ENCODE measurements around the gene CYP21A2.

Gene CYP21A2

DNA sequence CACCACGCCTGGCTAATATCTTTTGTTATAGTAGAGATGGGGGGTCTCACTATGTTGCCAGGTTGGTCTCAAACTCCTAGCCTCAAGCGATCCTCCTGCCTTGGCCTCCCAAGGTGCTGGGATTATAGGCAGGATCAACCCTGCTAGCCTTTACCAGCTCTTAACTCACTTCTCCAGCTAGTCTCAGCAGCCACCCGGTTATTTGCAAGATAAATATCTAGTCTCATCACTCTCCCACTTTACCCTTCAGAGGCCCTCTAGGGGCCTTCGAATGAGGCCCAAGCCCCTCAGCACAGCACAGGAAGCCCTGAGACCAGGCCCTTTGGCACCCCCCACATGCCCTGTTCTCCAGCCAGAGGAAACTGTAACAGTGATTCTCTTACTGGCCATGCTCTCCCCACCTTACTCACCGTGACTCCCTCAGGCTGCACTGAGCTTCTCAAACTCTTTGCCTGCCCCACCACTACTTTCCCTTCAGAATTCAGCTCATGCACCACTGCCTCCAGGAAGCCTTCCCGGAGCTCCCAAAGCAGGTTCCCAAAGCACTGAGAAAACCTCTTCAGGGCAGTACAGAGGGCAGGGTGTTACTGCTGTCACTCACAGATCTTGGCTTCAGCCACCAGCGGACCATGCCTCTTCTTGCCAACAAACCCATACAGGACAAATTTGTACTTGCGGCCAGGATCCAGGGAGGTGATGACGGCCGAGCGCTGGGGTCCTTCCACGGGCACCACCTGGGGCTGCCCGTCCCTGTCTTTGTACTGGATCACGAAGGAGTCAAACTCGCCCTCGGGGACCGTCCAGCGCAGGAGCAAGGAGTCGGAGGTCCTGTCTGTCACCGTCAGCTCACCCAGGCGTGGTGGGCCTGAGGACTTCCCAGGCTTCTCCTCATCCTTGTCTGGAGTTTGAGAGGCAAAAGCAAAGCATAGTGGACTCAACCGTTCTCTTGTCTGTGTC is 45.9 kb downstream of the CYP21A2 start:
- no peak for DNase-seq (ENCODE audit: low read depth in 2 of 2)

DNA sequence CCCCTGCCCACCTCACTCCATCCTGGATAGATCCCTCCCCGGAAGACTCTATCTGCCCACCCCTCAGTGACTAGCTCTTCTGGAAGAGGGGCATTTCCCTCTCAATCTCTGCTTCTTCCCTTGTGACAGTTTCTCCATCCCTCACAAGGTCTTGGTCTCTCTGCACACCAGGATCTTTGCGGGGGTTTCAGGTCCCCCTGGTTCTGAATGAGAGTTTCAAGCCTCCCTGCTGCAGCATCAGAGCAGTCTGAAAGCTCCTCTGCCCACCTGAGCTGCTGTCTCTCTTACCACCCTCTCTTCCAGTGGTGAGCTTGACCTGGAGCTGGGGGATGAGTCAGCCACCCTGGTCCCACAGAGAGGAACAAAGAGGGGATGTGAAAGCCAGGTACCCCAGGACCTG is 46.6 kb downstream of the CYP21A2 start:
- DNase-seq (ENCODE audit: low read depth in 2 of 2), result no peak

DNA sequence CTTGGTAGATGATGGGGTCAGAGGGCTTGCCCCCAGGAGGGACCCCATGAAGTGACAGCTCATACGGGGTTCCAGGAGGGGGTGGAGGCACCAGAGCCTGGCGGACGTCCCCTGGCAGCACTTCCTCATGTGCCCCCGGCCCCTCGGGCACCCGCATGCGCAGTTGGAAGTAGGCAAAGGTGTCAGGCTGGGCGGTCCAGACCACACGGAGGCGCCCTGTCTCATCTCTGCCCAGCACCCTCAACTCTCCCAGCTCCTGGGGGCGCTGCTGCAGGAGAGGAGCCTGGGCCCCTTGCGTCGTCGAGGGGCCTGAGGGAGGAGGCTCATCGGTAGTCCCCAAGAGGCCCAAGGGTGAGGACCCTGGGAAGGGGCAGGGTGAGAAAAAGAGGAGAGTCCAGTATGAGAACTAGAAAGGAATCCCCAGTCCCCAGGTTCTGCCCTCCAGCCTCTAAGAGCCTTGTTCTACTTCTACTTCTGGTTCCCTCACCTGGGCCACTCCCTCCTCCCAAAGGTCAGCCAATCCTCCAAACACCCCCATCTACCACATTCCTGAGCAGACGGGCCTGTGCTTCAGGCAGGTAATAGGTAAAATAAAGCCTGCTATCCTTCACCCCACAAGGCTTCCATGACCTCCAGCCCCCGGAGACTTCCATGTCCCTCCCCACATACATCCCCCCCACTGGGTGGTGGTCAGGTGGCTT is 47.7 kb downstream of the CYP21A2 start:
- no peak for DNase-seq (ENCODE audit: low read depth in 2 of 2)

DNA sequence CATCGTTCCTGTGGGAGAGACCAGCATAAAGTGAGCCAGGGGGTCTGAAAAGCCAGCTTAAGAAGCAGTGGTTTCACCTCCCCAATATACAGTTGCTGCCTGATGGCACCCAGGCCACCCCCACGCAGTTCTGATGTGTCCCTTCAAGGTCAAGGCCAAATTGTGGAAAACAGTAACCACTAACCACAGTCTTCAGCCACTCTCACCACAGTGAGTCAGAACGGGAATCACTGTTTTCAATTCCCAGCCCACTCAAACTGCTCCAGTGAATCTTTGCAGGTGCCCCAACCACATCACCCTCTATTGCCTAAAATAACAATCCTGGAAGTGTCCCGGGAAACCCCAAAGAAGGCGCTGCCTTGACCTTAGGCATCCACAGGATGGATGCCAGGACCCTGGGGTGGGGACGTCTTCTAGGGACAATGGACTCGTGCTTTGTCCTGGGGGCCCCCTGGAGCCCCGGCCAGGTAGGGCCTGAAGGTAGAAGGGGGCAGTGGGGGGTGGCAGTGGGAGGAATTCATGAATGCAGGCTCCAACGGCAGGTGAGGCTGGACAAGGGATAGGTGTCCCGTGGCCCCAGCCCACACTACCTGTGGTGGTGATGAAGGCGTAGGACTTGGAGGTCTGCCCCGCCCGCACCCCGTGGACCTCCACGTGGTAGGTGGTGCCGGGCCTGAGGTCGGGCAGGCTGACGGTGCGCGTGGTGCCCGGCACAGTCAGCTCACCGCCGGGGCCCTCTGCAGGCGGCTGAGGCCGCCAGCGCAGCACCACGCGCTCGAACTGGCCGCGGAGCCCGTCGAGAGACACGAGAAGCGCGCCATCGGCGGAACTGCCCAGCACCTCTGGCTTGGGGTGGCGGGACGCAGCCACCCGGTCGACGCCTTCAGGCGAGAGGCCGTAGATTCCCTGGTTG is 48.7 kb downstream of the CYP21A2 start:
- no peak for DNase-seq (ENCODE audit: low read depth in 2 of 2)

DNA sequence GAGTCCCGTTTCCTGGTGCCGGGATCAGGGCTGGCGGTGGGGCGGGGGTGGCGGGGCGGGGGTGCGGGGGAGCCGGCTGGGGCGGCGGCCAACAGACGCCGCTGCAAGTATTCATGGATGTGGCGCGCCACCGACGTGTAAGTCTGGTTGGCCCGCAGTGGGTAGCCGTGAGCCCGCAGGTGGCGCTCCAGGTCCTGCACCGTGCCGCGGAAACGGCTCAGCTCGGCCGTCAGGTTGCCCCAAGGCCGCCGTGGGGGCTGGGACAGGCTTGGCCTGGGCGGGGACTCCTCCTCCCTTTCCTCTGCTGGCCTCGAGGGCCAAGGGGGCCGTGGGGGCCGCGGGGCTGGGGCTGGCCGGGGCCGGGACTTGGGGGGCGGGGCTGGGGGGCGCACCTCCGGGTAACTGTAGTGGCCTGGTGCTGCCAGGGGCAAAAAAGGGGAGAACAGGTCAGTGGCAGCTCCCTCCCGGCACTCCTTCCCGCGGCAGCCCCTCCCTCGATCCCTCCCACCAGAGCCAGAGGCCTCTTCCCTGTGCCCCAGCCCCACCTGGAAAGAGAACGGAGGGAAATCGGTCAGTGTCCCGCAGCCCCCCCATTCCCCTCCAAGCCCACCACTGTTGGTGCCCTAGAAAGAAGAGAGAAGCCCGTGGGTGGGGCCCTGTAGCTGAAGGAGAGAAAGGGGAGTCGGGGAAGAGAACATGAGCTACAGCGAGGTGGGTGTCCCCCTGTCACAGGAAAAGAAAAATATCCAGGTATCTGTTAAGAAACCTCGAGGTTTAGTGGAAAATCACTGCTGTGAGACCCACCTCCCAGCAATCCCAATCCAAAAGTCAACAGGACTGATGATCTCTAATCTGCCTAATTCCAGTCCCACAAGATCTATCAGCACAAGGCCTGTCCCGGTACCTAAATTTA is 49.6 kb downstream of the CYP21A2 start:
- peak; percentile 31 to 39 for DNase-seq (ENCODE audit: low read depth in 2 of 2)

DNA sequence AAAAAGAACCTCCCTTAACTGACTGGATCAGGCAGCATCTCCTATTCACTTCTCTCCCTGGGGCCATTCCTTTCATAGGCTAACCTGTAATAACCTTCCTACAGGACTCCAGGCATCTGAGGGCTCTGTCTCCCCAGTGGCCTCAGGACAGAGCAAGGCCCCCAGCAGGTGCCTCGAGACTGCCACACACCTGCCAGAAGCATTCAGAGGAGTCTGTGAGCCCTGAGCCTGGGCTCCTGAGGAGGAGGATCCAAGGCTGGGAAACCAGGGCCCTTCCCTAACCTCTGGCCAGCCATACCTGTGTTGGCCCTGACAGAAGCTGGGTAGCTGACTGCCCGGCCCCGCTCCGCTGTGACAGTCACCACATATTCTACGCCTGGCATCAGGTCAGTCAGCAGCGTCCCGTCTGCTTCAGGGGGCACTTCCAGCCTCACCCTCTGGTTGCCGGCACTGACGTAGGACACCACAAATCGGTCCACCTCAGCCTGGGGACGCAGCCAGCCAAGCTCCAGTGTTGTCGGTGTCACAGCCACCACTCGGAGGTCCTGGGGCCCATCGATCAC is 50.4 kb downstream of the CYP21A2 start:
- DNase-seq (ENCODE audit: low read depth in 2 of 2), result no peak

DNA sequence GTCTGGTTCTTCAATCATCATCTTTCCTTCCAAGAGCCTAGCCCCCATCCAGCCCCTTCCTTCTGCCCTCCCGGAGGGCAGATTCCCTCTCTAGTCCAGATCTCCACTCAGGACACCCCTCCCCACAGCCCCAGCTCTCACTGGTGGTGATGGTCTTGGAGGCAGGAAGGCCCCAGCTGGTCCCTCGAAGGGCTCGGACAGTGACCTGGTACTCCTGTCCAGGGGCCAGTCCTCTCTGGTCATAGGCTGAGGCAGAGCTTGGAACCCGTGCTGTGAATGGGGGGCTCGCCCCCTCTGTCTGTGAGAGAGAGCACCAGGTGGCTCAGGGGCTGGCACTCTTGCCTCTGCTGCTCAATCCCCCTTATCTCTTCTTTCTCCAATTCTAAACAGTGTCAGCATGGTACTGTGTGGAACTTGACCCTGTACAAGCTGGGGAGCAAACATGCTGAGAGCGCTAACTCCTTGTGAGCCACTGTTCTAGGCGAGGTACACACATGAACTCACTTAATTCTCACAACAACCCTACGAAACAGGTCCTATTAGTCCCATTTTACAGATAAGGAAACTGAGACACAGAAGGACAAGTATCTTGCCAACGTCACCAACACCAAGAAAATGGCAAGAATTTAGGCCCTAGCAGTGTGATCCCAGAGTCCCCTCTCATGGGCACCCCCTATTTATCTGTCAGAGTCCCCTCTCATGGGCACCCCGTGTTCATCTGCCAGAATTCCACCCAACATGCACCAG is 51.0 kb downstream of the CYP21A2 start:
- DNase-seq (ENCODE audit: low read depth in 2 of 2), result no peak

All from stimulated activated CD8-positive, alpha-beta memory T cell treated with anti-CD3 and anti-CD28 coated beads, Interleukin-15, amount 100 ng/mL, for 4 hours (primary cell).